GM18505 (cell line): Measurements from ENCODE around the gene GUCY1B1.

Experiments used
- ATAC-seq: cut with Tn5 transposase; IDR thresholded peaks from one replicate; pipeline ENCODE4 v1.9.1; 2021; ENCODE audit not compliant: unreplicated experiment
- POLR2A ChIP-seq: IDR thresholded peaks from 4 replicates; pipeline ENCODE4 v1.6.1; 2011; ENCODE audit warnings: borderline replicate concordance; ENCODE audit not compliant: insufficient read depth, insufficient read length; ENCODE audit errors: extremely low read depth

GUCY1B1 gene

DNA sequence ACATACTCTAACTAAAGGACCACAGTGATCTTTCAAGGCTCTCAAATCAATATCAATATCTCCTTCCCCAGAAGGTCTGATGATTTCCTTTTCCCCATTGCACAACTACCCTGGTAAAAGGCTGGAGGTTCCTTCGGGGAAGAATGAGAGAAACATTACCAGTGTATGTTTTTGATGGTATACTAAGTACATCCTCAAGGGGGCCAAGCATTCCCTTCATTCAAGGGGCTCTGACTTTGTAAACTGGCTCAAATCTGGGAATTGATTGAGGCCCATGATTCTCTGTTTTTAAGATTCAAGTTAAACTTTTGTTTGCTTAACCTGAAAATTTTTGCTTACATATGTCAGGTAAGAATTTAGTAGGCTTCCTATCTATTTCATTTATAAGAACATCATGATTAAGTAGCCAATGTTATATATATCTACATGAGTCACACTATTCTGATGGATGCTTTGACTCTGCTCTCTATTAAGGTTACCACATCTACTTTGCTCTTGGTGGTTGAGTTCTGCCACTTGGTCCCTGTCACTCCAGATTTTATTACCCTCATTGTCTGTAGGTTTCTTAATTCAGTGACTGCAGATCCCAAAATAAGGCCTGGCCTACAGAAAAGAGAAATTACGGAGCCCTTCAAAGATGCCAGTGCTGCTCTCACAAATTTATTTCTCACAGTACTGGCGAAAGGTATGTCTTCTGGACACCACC is 16.4 kb upstream of the GUCY1B1 start:
- no peak for TF ChIP-seq POLR2A

DNA sequence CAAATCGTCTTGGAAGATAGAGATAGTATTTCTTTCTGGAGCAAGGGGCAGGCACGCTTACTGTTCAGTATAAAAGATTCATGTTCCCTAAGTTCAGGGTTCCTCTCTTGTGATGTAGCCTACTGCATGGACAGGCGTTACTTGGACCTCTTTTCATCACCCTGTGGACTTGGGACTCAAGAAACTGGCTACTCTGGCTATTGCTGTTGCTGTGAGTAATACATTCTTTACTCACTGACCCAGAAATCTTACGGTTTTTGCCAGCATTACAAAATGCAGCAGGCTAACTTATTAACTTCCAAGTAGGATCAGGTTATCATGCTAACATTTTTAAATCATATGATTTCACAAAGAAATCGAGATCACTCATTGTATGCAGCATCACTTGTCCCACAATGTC is 12.8 kb upstream of the GUCY1B1 start:
- no peak for ATAC-seq
- TF ChIP-seq POLR2A: no peak

More for the DNA sequence above, 16.4 kb upstream of the GUCY1B1 start:
- ATAC-seq: no peak

DNA sequence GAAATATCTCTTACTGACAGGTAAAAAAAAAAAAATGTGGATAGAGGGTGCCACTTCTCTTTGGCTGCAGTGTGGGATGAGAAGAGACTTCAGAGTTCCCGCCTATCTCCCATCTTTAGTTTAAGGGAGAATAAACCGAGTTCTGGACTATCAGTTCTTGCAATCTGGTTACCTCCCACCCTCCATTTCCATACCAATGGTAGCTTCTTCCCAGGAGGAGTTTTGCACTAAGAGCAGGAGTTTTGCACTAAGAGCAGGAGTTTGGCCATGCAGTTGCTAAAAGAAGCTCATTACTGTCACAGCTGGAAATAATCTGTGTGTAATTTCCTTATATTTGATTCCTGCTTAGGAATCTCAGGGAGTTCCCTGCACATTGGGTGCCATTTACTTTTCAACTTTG is 10.8 kb upstream of the GUCY1B1 start:
- no peak for TF ChIP-seq POLR2A
- ATAC-seq: no peak

DNA sequence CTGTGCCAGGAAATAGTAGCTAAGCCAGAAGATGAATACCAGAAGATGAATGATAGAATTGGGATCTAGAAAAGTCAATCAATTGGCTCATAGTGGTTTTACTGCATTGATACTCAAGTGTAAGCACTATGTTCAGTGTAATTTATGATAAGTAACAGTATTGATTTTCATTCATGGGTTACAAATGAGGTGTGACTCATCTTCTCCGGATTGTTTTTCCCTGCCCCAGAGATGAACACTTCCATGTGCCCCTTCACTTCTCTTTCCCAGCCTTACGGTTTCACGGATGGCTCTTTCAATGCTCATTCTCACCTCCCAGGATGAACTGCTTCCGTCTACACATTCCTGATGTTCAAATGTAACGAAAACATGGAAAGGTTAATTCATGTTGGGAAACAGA is 9.8 kb upstream of the GUCY1B1 start:
- no peak for TF ChIP-seq POLR2A
- ATAC-seq: no peak

DNA sequence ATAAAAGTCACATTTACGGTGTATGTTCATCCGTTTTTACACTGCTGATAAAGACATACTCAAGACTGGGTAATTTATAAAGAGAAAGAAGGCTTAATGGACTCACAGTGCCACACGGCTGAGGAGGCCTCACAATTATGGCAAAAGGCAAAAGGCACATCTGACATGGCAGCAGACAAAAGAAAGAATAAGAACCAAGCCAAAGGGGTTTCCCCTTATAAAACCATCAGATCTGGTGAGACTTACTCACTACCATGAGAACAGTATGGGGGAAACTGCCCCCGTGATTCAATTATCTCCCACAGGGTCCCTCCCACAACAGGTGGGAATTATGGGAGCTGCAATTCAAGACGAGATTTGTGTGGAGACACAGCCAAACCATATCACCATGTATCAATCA is 7.3 kb upstream of the GUCY1B1 start:
- TF ChIP-seq POLR2A: no peak
- no peak for ATAC-seq

DNA sequence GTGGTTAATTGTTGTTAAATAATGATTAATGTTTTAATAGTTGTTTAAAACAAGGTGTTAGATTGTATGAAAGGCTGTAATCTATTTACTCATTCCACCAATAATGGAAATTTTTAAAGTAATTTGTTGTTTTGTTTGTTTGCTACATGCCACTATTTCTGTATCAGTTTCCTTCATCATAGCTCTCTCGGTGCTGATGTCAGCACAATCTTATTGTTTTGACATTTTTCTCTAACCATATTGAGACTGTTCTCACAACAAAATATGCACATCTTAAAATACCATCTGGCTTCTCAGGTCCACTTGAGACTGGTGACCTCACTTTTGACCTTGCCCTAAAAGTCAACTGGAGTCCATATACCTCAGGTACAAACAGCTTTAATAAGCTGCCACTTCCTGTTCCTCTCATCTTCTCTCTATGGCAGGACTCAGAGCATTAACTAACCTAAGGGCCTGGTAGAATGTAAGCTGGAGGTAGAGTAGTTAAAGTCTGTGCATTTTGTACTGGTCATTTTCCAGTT is 1.0 kb upstream of the GUCY1B1 start:
- ATAC-seq: no peak
- TF ChIP-seq POLR2A: no peak

DNA sequence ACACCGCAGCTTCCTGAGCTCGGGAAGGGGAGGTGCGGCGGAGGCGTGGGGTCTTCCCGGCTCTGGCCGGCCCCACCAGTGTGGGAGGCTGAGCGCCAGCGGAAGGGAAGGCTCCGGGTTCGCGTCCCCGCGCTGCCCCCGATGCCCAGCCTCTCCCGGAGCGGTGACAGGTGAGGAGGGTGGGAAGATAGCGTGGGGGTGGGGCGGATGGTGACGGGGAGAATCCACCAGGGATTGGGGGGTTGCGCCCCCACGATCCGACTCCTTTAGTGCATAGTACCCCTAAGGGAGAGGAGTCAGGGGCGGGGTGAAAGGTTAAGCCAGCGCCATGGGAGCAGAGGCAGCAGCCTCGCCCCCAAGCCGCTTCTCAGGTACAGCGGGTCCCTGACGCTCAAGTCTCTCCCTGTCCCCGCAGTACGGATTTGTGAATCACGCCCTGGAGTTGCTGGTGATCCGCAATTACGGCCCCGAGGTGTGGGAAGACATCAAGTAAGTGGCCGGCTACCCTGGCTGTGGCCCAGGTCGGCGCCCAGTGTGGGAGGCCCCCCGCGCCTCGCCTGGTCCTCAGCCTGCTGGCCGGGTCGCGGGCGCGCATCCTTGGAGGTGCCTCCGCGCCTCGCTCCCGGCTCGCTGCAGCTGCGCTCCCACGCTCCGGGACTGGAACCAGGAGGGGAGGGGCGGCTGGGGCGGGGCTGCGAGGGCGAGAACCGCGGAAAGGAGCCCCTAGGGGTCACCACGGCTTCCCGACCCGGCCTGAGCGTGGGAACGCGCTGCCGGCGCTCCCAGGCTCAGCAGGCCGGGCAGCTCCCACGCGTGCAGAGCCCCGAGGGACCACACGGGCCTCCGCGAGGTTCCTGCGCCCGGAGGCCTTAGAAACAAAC is 791 bp downstream of the GUCY1B1 start:
- no peak for TF ChIP-seq POLR2A
- peak; percentile 25 for ATAC-seq

DNA sequence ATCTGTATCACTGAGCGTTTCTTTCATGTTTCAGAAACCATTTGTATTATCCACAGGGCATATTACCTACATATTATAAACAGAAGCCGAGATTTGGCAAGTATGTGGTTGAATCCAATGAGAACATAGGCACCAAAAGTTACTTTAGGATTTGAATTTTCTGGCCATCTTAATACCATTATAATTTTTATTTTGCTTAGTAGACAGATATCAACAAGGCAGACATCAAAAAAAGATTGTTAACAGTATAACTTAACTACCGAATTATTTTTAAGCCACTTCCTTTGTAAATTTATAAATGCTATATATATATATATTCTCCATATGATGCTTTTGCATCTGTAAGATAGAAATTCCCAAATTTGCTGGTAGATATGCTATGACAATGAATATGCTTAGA is 2.2 kb downstream of the GUCY1B1 start:
- no peak for TF ChIP-seq POLR2A
- ATAC-seq: no peak

DNA sequence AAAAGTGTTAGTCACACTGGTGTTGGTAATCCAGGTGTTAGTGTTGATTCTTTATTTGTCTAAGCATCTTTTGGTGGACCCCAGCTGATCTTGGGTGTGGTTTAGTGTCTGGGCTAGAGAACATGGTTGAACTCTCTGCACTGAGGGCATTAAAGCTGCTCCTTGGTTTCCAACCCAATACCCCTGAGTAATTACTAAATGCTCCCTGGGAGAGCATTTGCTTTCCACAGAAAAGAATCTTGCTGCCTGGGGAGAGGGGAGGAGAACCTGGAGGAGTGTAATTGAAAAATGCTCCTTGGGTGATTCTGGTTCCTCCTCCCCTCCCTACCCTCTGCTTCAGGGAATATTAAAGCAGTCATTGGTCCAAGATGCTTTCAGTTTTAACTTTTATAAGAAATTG is 3.1 kb downstream of the GUCY1B1 start:
- no peak for TF ChIP-seq POLR2A
- ATAC-seq: no peak

DNA sequence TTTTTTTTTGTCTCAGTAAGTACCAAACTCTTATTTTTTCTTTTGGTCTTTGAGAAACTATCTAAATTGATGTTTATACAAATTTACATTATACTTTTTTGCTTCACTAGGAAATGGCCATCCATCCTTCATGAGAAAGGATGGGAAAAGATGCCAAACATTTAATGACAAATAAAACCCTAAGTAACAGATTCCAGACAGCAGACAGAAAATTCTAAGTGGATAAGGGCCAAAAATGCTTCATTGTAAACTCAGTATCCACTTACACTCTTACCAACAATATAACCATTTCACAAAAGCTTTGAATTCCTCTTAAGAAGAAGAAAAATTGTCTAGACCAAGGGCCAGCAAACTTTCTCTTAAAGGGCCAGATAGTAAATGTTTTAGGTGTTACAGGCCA is 3.5 kb downstream of the GUCY1B1 start:
- ATAC-seq: no peak

DNA sequence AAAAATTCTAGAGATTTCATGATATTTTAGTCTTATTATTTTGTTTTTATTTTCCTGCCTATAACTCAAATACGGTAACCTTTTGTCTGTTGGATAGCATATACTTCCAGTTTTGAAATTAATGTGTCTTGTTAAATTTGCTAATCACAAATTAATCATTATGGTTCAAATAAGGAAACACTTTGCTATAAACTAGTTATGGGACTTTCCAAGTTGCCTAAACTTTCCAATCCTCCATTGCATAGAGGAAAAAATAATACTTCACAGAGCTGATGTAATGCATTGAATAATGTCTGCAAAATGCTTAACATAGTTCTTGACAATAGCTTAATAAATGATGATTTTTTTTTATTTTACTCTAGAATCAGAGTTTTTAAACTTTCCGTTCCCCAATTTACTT is 4.7 kb downstream of the GUCY1B1 start:
- no peak for ATAC-seq
- no peak for TF ChIP-seq POLR2A

More for the DNA sequence above, 3.5 kb downstream of the GUCY1B1 start:
- no peak for TF ChIP-seq POLR2A

DNA sequence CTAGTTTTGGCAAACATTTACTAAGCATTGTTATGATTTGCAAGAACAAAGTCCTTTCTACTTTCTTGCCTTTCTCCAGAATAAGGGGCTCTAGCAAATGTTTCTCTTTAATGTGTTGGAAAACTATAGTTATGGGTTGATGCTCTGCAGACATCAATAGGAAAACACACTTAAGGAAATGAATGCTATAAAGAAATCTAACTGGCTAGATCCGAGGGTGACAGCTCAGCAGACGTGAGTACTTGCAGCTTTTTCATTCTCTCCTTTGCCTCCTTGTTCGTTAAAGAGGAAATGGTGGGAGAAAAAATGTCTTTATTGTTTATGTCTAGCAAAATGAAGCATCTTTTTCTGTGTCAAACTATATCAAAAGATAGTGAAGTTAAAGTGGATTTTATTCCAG is 6.3 kb downstream of the GUCY1B1 start:
- ATAC-seq: no peak
- TF ChIP-seq POLR2A: no peak

DNA sequence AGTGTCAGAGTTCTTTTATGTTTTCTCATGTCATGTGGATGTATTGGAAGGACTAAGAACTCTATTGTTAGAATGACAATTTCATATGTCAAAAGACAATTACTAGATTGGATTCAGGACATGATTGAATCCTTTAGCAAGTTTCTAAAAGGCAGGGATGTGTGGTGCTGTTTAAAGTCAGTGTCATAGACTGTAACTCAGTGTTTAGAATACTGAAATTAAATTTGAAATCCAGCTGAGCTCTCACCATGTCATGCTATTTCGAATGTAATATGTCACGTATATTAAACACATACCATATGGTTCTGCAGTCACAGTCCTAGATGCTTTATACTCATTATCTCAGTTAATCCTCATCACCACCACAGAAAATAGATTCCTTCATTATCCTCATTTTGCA is 7.8 kb downstream of the GUCY1B1 start:
- TF ChIP-seq POLR2A: no peak

DNA sequence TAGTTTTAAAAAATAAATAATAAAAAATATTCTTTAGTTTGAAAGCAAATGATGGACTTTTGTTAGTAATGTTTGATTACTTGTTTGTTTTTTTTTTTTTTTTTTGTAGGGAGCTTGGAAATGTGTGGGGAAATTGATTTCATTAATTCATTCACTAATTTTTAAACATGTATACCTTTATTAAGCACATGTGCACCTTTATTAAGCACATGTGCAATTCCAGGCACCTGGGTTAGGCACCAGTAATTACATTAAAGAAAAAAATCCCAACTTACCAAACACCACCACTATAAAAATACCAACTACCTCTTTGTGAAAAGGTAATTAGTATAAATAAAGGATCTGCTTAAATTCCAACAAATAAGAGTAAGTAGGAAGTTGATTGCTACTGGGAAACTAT is 9.5 kb downstream of the GUCY1B1 start:
- ATAC-seq: no peak
- TF ChIP-seq POLR2A: no peak

More for the DNA sequence above, 7.8 kb downstream of the GUCY1B1 start:
- no peak for ATAC-seq

DNA sequence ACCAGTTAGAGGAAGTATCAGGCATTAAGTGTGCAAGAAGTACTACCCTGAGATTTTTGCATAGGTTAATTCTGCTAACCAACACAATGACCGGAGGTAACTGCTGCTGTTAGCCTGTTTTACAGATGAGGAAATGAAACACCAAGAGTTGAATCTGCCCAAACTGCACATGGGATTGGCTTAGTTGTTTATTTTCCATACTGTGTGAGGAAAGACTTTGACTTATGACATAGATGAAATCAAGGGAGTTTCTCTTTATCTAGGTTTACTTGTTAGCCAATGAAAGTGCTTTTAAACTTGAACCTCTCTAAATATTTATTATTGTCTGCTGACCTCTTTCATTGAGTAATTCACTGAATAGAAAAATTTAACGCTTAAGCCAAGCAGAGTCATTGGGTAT is 10.3 kb downstream of the GUCY1B1 start:
- TF ChIP-seq POLR2A: no peak
- ATAC-seq: peak; percentile 82
